Loucy (cell line): Measurements from ENCODE around the gene TPST2.

Source experiments
- EZH2phosphoT487 ChIP-seq: fragments of 200-600 bp; IDR thresholded peaks from 2 replicates; pipeline ENCODE4 v1.6.1; 2018; ENCODE audit warnings: antibody characterized with exemption, mild to moderate bottlenecking, moderate library complexity, borderline replicate concordance
- TF ChIP-seq, protein P1 (sequence below): fragments of 200-600 bp; sonication (generic); conservative IDR thresholded peaks from 2 replicates; pipeline ENCODE4 v1.5.1; 2014; ENCODE audit warnings: mild to moderate bottlenecking, antibody characterized with exemption, low read length

DNA sequence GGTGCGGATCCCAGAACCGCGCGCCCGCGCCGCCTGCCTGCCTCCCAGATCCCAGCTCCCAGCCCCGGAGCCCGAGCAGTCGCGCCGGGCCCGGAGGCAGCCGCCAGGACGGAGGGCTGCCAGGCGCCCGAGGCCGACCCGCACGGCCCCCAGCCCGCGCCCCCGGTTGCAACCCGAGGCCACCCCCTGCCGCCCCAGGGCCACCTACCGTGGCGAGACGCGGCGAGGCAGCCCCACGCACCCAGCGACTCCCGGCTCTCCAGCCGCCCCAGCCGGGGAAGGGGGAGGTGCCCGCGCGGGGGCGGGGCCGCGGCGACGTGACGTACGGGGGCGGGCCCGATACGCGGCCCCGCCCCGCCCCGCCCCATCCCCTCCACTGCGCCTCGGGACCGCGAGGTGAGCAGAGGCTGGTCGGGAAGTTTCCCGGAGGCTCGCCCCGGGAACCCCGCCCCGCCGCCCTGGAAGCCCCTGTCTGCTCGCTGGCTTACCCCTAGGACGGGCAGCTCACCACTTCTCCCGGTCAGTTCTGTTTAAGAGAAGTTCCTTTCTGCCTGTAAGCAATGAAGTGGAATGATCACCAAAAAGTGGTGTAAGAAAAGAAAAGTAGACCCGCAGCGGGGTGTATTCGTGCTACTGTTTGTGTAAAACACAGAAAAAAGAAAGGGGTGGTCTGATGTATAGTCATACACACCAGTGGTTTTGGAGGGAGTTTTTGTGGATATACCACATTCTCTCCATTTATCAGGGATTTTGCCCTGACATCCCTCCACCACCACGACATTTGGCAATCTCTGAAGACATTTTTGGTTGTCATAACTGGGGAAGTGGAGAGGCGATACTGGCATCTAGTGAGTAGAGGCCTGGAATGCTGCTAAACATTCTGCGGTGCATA is at the start of gene TPST2:
- TF ChIP-seq, protein P1, sequence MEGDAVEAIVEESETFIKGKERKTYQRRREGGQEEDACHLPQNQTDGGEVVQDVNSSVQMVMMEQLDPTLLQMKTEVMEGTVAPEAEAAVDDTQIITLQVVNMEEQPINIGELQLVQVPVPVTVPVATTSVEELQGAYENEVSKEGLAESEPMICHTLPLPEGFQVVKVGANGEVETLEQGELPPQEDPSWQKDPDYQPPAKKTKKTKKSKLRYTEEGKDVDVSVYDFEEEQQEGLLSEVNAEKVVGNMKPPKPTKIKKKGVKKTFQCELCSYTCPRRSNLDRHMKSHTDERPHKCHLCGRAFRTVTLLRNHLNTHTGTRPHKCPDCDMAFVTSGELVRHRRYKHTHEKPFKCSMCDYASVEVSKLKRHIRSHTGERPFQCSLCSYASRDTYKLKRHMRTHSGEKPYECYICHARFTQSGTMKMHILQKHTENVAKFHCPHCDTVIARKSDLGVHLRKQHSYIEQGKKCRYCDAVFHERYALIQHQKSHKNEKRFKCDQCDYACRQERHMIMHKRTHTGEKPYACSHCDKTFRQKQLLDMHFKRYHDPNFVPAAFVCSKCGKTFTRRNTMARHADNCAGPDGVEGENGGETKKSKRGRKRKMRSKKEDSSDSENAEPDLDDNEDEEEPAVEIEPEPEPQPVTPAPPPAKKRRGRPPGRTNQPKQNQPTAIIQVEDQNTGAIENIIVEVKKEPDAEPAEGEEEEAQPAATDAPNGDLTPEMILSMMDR: no peak
- no peak for TF ChIP-seq EZH2phosphoT487
